ENCODE data around the gene HOXD13.

The HOXD13 gene

DNA sequence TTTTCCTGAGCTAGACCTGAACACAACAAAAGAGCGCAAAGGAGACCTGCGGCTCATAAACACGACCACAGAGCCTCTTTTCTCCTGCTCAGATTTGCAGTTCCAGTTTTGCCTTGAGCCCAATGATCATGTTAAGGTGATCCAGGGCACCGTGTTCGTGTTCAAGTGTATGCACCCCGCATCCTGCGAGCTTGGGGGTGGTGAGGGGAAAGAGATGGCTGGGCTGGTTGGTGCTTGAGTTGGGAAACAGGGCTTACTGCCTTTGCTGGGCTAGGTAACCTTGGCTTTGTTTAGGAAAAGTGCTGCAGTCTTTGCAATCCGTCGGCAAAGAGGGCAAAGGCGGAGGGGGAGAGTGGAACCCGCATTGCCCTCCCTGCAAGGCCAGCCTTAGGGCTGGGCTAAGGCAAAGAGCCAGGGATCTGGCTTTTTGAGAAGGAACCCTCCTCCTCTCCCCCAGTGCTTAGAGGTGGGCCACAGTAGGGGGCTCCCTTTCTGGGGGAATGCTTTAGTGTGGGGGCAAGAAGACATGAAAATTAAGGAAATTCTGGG is 25.4 kb downstream of the HOXD13 start:
- TF ChIP-seq, protein P1, sequence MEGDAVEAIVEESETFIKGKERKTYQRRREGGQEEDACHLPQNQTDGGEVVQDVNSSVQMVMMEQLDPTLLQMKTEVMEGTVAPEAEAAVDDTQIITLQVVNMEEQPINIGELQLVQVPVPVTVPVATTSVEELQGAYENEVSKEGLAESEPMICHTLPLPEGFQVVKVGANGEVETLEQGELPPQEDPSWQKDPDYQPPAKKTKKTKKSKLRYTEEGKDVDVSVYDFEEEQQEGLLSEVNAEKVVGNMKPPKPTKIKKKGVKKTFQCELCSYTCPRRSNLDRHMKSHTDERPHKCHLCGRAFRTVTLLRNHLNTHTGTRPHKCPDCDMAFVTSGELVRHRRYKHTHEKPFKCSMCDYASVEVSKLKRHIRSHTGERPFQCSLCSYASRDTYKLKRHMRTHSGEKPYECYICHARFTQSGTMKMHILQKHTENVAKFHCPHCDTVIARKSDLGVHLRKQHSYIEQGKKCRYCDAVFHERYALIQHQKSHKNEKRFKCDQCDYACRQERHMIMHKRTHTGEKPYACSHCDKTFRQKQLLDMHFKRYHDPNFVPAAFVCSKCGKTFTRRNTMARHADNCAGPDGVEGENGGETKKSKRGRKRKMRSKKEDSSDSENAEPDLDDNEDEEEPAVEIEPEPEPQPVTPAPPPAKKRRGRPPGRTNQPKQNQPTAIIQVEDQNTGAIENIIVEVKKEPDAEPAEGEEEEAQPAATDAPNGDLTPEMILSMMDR (IDR thresholded peaks at IDR 0.05; ENCODE audit: control insufficient read depth, insufficient read depth, low read depth, low read length, missing control alignments): no peak
- no peak overlapping the region for H3K4me3 ChIP-seq (ENCODE audit: control insufficient read depth, low read depth, low read length)
- no peak for DNase-seq (ENCODE audit: low read depth)

DNA sequence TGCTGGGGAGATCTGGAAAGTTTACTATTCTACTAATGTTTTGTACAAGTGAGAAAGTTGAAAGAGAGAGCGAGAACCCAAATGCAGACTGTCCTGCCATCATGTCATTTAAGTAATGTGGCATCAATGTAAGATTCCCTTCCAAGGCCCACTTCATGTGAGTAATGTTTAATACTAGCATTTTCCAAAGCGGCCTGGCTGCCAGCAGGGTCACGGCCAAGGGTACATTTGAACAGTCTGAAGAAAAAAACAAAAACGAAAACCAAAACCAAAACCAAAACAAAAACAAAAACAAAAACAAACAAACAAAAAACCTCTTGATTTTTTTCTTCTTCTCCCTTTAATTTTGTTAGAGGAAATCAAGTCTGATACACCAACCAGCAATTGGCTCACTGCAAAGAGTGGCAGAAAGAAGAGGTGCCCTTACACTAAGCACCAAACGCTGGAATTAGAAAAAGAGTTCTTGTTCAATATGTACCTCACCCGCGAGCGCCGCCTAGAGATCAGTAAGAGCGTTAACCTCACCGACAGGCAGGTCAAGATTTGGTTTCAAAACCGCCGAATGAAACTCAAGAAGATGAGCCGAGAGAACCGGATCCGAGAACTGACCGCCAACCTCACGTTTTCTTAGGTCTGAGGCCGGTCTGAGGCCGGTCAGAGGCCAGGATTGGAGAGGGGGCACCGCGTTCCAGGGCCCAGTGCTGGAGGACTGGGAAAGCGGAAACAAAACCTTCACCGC is 26.2 kb downstream of the HOXD13 start:
- no peak overlapping the region for H3K4me3 ChIP-seq (ENCODE audit: control insufficient read depth, low read depth, low read length)
- TF ChIP-seq, protein P1 (IDR thresholded peaks at IDR 0.05; ENCODE audit: control insufficient read depth, insufficient read depth, low read depth, low read length, missing control alignments): peak; percentile 24
- DNase-seq (ENCODE audit: low read depth): no peak

DNA sequence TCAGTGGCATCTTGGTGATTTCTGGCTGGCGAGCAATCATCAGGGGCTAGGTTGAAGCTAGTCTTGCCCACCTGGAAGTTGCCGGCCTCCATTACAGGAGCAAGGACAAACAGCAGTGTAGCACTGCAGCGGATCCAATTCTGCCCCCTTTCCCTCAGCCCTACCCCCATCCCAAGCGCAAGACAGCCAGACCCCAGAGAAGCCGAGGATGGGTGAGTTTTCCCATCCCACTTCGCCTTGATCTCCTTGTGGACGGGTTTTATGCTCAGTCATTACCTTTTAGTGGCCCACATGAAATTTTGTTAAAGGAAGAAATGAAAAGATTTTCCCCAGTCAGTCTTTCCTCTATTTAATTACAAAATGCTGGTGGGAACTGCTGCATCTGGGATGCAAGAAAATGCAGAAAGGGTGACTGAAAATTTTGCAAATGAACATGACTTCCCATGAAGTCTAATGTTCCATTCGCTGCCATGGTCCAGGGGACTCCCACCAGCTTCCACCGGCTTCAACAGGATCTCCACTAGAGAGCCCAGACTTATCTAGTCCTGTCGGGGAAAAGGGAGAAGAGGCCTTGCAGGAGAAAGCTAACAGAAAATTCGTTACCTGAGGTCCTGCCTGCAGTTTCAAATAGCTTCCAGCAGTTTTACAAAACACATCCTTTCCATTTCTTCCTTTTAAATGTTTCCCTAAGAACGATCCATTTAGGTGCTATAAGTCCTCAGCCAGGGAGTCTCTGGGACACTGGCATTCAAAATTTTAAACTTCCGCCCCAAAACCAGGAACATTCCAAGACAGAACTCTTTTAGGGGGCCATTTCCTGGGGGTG is 28.1 kb downstream of the HOXD13 start:
- DNase-seq (ENCODE audit: low read depth): no peak
- TF ChIP-seq, protein P1 (IDR thresholded peaks at IDR 0.05; ENCODE audit: control insufficient read depth, insufficient read depth, low read depth, low read length, missing control alignments): no peak
- no peak overlapping the region for H3K4me3 ChIP-seq (ENCODE audit: control insufficient read depth, low read depth, low read length)

DNA sequence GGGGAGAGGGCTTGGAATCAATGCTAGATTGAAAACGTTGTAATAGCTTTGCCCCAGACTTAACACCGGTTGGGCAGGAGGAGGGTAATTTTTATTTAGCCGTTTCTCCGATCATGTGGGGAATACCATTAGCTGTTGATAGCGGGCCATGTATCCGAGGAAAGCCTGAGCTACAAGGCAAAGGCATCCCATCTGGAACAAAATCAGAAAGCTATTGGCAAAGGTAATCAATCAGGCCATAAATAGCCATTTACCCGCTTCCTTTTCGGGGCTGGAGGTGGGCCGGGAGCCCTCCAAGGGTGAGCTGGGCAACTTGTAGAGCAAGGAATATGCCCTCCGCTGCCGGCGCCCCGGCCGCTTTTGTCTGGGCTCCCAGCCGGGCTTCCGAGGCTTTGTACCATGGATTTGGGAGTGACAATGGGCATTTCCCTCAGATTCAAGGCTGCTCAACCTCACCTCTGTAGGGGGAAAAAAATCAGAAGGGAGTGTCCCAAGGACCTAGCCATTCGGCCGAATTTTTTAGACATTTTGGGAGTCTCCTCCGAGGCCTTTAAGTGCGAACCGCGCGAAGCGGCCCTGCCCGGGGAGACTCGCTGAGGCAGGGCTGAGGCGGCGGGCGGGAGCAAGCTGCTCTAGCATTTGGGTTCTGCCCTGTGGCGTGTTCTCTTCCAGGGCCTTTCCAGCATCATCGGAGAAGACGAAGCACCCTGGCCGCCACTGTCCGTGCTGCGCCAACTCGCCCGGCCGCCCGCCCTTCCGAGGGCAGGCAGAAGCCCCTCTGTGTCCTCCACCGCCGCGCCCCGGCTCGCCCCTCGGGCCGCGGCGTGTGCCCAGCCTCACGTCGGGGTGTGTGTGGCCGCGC is 28.9 kb downstream of the HOXD13 start:
- TF ChIP-seq, protein P1 (IDR thresholded peaks at IDR 0.05; ENCODE audit: control insufficient read depth, insufficient read depth, low read depth, low read length, missing control alignments): no peak
- DNase-seq (ENCODE audit: low read depth): no peak
- H3K4me3 ChIP-seq (ENCODE audit: control insufficient read depth, low read depth, low read length): no peak overlapping the region

DNA sequence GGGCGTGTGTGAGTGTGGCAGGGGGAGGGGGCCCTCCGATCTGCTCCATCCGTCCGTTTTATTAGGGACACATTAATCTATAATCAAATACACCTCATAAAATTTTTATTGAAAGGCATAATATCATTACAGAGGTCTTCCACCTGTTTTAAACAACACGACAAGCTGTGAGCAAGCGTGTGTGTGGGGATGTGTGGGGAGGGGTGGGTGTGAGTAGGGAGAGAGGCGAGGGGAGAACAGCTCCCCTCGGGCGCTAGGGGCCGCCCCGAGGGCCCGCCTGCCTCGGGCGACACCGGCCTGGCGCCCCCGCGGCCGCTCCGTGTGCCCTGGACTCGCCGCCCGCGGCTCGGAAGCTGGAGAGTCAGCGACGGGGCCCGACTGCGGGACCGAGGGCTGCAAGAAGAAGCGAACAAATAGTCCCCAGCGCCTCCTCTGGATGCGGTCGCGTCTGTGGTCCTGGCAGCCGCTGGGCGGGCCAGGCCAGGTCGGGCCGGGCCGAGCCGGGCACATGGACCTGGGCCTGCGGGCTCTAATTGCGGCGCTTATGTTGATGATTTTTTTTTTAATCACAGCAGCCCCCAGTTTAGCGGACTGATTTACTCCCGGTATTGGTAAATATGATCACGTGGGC is 29.6 kb downstream of the HOXD13 start:
- TF ChIP-seq, protein P1 (IDR thresholded peaks at IDR 0.05; ENCODE audit: control insufficient read depth, insufficient read depth, low read depth, low read length, missing control alignments): no peak
- H3K4me3 ChIP-seq (ENCODE audit: control insufficient read depth, low read depth, low read length): peak overlapping the region; percentile 8; the same call in 1 of the 2 replicates

More for the DNA sequence above, 29.6 kb downstream of the HOXD13 start:
- DNase-seq (ENCODE audit: low read depth): no peak

All from AG09309 (cell line).